Urinary bladder (tissue), 4 donors: ENCODE measurements around the gene INTS1. TPM values are rescaled to one million over a fixed set of nuclear protein-coding genes. Genes with fewer than 3 reads are reported as not detected.
"Not testable (repeated sequence)": the region's sequence is repeated elsewhere in the genome, so short reads cannot be mapped to it uniquely, and the experiment has no call there.

Experiments
- DNase-seq: peaks from one replicate; pipeline ENCODE4 v3.0.0-alpha.2; 2015; ENCODE audit errors: extremely low spot score
- H3K27ac ChIP-seq: one replicate; pipeline ENCODE4 v1.5.1; 2013; ENCODE audit warnings: low read depth, mild to moderate bottlenecking, moderate library complexity
- H3K36me3 ChIP-seq: one replicate; pipeline ENCODE4 v1.6.1; 2013; ENCODE audit warnings: mild to moderate bottlenecking, moderate library complexity; ENCODE audit not compliant: insufficient read depth
- H3K4me1 ChIP-seq: one replicate; pipeline ENCODE4 v1.6.1; 2013; ENCODE audit warnings: mild to moderate bottlenecking, moderate library complexity; ENCODE audit not compliant: insufficient read depth
- H3K4me3 ChIP-seq: one replicate; pipeline ENCODE4 v1.5.1; 2013; ENCODE audit warnings: low read depth, low read length
- WGBS: extraction: QIAGEN DNeasy Blood & Tissue Kit; methylation state at CpG from one replicate; pipeline ENCODE4 v1.1.7; 2013; 5-methylcytosine and 5-hydroxymethylcytosine counted together
- polyA plus RNA-seq: library from polyadenylated mRNA; stranded (reverse); fragments of 200-250 nt; gene quantifications from one replicate; pipeline ENCODE4 v1.2.3, GENCODE V29; 2013
- total RNA-seq: library from RNA; depleted of rRNA; stranded (reverse); fragments of >200 nt; gene quantifications from one replicate; pipeline ENCODE4 v1.2.3, GENCODE V29; 2014
- donor health status: healthy with polysubstance abuse.
- donor health status: healthy.

The INTS1 gene
- total and polyA plus RNA-seq, 2 donors = 13.7 to 55.6 TPM

DNA sequence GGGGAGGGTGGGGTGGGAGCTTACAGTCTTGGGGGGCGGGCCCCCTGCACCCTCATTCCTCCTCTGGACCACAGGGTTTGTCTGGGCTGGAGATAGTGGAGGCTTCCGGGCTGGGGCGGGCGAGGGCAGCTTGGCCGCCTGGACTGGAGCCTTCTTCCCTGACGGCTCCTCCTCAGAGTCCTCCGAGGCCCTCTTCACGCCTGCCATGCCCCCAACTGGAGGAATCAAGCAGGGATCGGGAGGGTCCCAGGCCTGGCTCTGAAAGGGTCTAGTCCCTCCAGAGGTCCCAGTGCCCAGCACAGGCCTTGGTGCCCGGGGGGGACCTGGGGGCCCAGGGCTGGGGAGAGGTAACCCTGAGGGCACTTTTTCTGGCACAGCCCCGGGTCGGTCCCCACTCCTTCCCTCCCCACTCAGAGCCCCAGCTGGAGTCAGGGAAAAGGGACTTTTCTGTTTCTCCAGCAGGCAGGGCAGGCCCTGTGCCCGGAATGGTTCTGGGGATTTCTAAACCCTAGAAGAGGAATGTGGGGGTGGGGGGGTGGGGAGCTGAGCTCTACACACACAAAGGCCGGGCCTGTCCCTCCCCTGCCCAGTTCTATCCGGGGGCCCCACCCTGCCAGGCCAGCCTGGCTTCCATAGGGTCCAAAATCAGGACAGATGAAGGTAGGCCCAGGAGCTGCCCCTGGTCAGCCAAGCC is 56.5 kb downstream of the INTS1 start:
- DNase-seq = no peak
- no peaks in the 10 kb centered on the region for H3K36me3 ChIP-seq
- WGBS = 43% methylated on average over 15 of the region's 15 CpGs
- no peak overlapping the region for H3K4me3 ChIP-seq
- no peak overlapping the region for H3K27ac ChIP-seq
- H3K4me1 ChIP-seq = no peaks in the 10 kb centered on the region

DNA sequence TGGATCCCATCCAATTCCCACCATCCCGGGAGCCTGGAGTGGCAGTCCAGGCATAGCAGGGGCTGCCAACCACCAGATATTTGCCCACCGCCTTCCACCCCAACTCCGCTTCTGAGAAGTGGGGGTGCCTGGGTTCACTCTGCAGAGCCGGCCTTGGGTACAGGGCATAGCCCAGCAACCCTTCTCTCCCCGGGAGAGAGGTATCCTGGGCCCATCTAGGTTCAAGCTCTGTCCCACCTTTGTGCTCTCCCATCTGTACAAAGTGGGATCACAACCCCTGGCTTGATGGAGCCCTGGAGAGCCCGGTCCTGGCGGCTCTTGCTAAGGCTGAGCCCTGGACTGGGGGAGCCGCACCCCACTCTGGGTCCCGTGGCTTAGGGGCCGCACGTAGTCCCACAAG is 57.1 kb downstream of the INTS1 start:
- no peak overlapping the region for H3K4me3 ChIP-seq
- DNase-seq = no peak
- WGBS = 78% methylated on average over 11 of the region's 11 CpGs
- H3K36me3 ChIP-seq = no peaks in the 10 kb centered on the region
- H3K4me1 ChIP-seq = no peaks in the 10 kb centered on the region
- no peak overlapping the region for H3K27ac ChIP-seq

DNA sequence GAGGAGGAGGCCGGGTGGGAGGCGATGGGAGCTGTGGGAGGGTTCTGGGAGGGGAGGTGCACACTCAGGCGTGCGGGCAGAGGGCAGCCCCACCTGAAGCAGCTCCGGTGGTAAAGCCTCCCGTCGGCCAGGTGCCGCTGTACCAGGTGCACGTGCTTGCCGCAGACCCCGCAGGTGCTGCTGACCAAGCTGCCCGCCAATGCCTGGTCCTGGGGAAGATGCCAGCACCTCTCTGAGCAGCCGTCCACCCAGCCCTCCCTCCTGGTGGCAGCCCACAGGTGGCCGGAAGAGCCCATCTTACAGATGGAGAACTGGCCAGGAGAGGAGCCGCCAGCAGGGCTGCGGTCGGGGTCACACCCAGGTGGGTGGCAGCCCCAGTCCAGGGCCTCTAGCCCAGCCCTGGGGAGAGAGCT is 57.6 kb downstream of the INTS1 start:
- 70% methylated on average over 17 of the region's 17 CpGs for WGBS
- Histone ChIP-seq H3K4me3 (no peak overlapping the region), H3K36me3 (no peaks in the 10 kb centered on the region), H3K27ac (no peak overlapping the region), H3K4me1 (no peaks in the 10 kb centered on the region)
- DNase-seq = no peak

DNA sequence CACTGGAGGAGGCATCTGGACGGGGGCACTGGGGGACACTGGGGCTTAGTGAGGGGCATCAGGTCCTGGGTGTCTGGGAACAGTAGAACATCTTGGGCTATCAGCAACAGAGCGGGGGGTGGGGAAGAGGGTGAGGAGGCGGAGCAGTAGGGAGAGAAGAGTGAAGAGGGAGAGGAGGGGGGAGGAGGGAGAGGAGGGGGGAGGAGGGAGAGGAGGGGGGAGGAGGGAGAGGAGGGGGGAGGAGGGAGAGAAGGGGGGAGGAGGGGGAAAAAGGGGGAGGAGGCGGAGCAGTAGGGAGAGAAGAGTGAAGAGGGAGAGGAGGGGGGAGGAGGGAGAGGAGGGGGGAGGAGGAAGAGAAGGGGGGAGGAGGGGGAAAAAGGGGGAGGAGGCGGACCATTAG is 58.2 kb downstream of the INTS1 start:
- H3K27ac ChIP-seq, H3K4me3 ChIP-seq: not testable (repeated sequence)

DNA sequence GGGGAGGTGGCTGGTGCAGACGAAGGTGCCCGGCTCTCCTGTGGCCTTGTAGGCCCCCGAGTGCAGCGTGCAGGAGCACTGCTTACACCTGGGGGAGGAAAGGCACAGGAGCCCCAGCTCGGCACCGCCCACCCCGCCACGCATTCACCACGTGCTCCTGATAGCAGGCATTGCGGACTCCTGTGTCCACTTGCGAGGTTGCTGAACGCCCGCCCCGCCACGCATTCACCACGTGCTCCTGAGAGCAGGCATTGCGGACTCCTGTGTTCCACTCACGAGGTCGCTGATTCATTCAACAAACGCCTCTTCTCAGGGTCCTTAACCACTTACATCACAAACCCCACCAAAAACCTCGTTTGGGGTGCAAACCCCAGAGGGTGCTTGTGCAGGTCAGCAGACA is 58.8 kb downstream of the INTS1 start:
- DNase-seq = no peak
- H3K4me3 ChIP-seq = no peak overlapping the region
- WGBS = 90% methylated on average over 21 of the region's 21 CpGs
- no peaks in the 10 kb centered on the region for H3K4me1 ChIP-seq
- H3K36me3 ChIP-seq = no peaks in the 10 kb centered on the region
- H3K27ac ChIP-seq = no peak overlapping the region

More for the DNA sequence above, 58.2 kb downstream of the INTS1 start:
- H3K36me3 ChIP-seq, DNase-seq, H3K4me1 ChIP-seq: not testable (repeated sequence)
- 75% methylated on average over 4 of the region's 5 CpGs for WGBS

DNA sequence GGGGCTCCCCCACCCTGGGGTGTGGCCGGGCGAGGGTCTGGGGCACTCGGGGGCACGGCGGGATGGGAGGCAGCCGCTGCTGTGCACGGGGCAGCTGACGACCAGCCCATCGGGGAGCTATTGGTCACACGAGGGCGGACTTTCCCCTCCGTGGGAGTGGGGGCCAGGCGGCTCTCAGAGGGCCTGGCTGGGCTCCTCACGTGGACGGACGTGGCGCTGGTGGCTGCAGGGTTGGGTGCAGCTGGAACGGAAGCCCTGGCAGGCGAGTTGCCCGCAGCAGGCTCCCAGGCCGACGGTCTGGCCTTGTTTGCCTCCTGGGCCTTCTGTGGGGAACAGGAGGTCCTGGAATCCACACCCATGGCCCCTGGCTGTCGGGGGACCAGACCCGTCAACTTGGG is 59.3 kb downstream of the INTS1 start:
- H3K27ac ChIP-seq = no peak overlapping the region
- H3K4me3 ChIP-seq = no peak overlapping the region
- no peaks in the 10 kb centered on the region for H3K36me3 ChIP-seq
- 81% methylated on average over 24 of the region's 24 CpGs for WGBS
- no peaks in the 10 kb centered on the region for H3K4me1 ChIP-seq
- DNase-seq = no peak

DNA sequence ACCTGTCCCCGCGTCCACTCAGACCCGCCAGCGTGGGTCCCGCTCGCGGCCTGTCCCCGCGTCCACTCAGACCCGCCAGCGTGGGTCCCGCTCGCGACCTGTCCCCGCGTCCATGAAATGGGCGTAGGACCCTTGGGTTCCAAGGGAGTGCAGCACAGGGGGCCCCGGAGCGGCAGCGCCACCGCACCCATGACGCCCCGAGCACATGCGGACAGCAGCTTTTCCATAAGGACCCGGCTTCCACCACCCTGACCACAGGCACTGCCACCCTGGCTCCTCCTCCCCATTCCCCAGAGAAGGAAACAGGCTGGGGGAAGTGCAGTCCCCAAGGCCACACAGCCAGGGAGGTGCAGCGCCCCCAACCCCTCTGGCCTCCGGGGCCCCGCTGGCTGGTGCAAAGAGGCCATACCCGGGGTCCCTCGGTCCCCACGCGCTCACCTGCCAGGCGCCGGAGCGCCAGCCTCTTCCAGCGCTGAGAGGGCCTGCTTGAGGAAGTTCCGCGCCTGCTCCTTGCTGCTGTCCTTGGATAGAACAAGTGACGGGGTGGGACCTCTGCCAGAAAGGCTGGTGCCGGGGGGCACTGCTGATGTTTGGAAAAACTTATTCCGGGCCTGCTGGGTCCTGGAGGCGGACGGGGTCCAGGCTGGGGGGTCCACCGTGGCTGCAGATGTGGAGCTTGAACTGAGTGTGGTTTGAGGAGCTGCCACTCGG is 59.8 kb downstream of the INTS1 start:
- Histone ChIP-seq H3K27ac (no peak overlapping the region), H3K4me1 (no peaks in the 10 kb centered on the region), H3K36me3 (no peaks in the 10 kb centered on the region), H3K4me3 (no peak overlapping the region)
- no peak for DNase-seq
- WGBS = 92% methylated on average over 45 of the region's 45 CpGs

DNA sequence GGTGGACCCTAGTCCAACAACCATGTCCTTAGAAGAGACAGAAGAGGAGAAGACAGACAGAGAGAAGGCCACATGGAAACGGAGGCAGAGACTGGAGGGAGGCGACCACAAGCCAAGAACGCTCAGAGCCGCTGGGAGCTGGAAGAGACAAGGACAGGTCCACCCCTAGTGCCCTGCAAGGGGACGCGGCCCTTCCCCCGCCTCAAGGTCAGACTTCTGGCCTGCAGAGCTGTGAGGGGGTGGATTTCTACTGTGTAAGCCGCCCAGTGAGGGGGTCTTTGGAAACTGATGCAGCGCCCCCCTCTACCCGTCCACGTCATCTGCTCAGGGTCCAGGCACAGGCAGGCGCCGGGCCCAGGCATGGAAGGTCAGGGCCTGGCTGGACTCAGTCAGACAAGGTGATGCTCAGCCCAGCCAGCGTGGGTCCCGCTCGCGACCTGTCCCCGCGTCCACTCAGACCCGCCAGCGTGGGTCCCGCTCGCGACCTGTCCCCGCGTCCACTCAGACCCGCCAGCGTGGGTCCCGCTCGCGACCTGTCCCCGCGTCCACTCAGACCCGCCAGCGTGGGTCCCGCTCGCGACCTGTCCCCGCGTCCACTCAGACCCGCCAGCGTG is 60.5 kb downstream of the INTS1 start:
- not testable (repeated sequence) for H3K4me3 ChIP-seq, DNase-seq, H3K27ac ChIP-seq, H3K36me3 ChIP-seq, H3K4me1 ChIP-seq
- WGBS = 93% methylated on average over 25 of the region's 42 CpGs

DNA sequence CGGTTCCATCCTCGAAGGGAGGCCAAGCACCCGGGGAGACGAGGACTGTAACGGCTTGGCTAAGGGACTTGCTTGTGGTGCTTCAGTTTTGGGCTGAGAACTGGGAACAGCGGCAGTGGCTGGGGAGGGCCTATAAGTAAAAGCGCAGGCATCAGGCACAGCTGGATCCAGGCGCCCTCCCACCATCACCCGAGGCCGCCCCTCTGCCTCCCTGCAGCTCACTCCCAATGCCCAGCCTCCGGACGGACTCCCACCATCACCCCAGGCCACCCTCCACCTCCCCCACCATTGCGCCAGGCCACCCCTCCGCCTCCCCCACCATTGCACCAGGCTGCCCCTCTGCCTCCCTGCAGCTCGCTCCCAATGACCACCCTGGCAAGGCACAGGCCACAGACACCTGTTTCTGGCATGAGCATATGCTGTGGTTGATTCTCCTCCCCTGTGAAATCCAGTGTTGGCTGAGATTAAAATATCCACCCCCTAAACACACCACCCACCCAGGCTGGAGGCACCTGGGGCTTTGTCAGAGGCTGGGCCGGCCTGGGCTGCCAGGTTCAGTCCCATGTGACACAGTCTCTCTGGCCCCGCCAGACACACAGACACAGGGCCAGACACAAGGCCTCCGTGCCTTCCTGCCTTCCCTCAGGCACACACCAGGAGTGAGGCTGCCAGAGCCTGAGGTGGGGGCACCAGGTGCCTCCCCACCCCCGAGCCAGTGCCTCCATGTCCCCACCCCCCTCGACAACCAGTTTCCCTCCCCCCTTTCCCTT is 61.6 kb downstream of the INTS1 start:
- H3K4me1 ChIP-seq = no peaks in the 10 kb centered on the region
- no peak for DNase-seq
- H3K27ac ChIP-seq = no peak overlapping the region
- peaks cover 1% of the 10 kb centered on the region for H3K36me3 ChIP-seq
- 85% methylated on average over 20 of the region's 20 CpGs for WGBS
- H3K4me3 ChIP-seq = no peak overlapping the region

DNA sequence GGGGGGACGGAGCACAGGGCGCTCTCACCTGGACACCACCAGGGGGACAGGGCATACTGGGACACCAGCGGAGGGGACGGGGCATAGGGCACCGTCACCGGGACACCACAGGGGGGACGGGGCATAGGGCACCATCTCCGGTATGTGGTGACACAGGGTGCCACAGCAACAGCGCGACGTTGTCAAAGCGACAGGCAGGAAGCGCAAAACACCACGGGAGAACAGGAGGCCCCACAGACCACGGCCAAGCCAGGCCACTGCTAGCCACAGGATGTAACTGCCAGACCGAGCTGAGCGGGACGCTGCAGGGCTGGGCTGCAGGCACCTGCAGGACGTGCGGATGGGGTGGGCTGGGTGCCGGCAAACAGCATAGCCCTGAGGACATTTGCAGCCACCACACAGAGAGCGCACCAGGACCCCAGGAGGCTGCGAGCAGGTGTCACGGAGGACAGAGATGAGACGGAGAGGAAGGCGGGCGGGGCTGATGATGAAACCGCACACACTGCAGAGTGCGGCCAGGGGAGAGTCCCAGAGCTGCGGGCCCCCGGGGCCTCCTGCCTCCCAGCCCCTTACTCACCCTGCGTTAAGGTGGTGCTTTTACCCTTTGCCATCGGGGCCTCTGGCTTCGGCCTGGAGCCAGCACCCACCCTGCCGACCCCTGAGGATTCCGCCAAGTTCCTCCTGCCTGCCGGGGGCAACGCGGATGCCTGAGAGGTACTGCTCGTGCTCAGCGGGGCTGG is 62.4 kb downstream of the INTS1 start:
- WGBS = 88% methylated on average over 41 of the region's 41 CpGs
- Histone ChIP-seq H3K4me1 (no peaks in the 10 kb centered on the region), H3K27ac (no peak overlapping the region), H3K36me3 (peaks cover 4% of the 10 kb centered on the region), H3K4me3 (no peak overlapping the region)
- DNase-seq = no peak

DNA sequence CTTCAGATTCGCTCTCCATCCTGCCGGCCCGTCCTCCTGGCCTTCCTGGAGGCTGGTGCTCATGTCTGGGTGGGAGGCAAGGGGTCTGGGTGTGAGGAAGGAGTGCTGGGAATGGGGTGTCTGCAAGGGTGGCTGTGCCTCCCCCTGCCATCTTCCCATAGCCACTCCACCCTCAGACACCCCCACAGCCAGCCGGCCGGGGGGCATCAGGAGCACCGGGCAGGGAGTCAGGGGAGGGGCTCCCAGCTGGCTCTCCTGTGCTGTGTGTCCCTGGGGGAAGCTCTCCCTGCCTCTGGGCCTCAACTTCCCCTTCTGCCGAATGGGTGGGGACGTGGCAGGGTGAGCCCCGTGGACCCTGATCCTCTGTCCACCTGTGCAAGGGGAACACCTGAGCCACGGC is 63.6 kb downstream of the INTS1 start:
- no peak overlapping the region for H3K27ac ChIP-seq
- 83% methylated on average over 10 of the region's 10 CpGs for WGBS

DNA sequence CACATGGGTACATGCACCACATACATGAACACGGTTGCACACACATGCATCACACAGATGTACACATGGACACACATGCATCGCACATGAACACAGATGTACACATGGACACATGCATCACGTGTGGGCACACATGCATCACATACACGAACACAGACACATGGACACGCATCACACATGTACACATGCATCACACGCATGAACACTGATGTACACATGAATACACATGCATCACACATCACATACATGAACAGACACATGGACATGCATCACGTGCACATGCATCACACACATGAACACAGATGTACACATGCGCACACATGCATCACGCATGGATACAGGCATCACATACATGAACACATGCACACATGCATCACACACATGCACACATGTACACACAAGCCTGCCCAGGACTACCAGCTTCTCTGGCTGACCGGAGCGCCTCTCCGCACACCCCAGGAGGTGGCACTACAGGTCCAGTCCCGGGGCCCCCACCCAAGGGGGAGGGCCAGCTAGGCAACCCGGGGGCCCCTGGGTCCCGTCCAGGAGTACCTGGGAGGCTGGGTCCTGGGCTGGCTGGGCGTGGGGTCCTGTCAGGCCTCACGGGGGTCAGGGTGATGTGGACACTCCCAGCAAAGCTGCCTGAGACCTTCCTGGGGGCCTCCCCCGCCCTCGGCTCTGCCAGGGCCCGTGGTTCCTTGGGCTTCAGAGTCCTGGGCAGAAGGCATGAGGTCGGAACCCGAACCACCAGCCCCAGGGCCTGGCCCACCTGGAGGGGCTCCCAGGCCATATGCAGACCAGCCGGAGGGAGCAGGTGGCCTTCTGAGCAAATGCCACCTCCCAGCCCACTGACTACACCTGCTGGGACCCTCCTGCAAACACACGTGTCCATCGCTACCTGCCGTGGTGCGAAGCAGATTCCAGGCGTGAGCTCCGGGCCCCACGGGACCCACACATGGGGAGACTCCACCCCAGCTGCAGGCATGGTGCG is 64.5 kb downstream of the INTS1 start:
- DNase-seq = no peak
- WGBS = 91% methylated on average over 31 of the region's 31 CpGs
- Histone ChIP-seq H3K36me3 (peaks cover 6% of the 10 kb centered on the region), H3K27ac (no peak overlapping the region), H3K4me3 (no peak overlapping the region), H3K4me1 (no peaks in the 10 kb centered on the region)

More for the DNA sequence above, 63.6 kb downstream of the INTS1 start:
- Histone ChIP-seq H3K4me1 (no peaks in the 10 kb centered on the region), H3K4me3 (no peak overlapping the region), H3K36me3 (peaks cover 6% of the 10 kb centered on the region)
- DNase-seq = no peak
